K562 (cell line): ENCODE results near the gene SARS1. TPM values are rescaled to one million over a fixed set of nuclear protein-coding genes. Genes with fewer than 3 reads are reported as not detected.
A peak's percentile ranks its signal among the peaks of the same experiment; 100 is the strongest.

Source experiments
- ATF7 ChIP-seq: fragments of 450-650 bp; IDR thresholded peaks from 2 replicates; pipeline ENCODE4 v1.7.1; 2014; ENCODE audit warnings: mild to moderate bottlenecking, moderate library complexity
- BDP1 ChIP-seq: IDR thresholded peaks from 3 replicates; pipeline ENCODE4 v1.6.1; 2011; ENCODE audit not compliant: insufficient read length, insufficient read depth
- BHLHE40 ChIP-seq: IDR thresholded peaks from 2 replicates; pipeline ENCODE4 v1.6.1; 2011; ENCODE audit warnings: low read length, improper control_type of control experiment
- BRCA1 ChIP-seq, 2 experiments: fragments of 450-650 bp in 1 of 2; sonication (generic) in 1 of 2; formaldehyde crosslinking in 1 of 2; IDR thresholded peaks; 2 replicates each; pipeline versions ENCODE4 v1.5.0 to v1.6.1; 2017 to 2020; ENCODE audit warnings: mild to moderate bottlenecking in 1 of 2, missing genetic modification reagents in 1 of 2
- DIDO1 ChIP-seq: fragments of 450-650 bp; IDR thresholded peaks from 2 replicates; pipeline ENCODE4 v1.6.1; 2016; ENCODE audit warnings: low read depth, missing biosample characterization, missing genetic modification characterization
- GTF2E2 ChIP-seq: fragments of 200-800 bp; sonication (Bioruptor generic); IDR thresholded peaks from 2 replicates; pipeline ENCODE4 v1.6.1; 2016; ENCODE audit warnings: missing genetic modification characterization, missing compliant biosample characterization
- HDAC3 ChIP-seq: fragments of 450-650 bp; IDR thresholded peaks from 2 replicates; pipeline ENCODE4 v1.6.1; 2018; ENCODE audit warnings: borderline replicate concordance, mild to moderate bottlenecking, moderate library complexity; ENCODE audit not compliant: partially characterized antibody
- HSF4 ChIP-seq: fragments of 250-450 bp; sonication (Bioruptor Pico); IDR thresholded peaks from 2 replicates; pipeline ENCODE4 v2.1.2; 2022; ENCODE audit warnings: mild to moderate bottlenecking, moderate library complexity, borderline replicate concordance
- PHB ChIP-seq: fragments of 250-450 bp; sonication (Bioruptor Pico); IDR thresholded peaks from 2 replicates; pipeline ENCODE4 v1.5.0; 2021
- PHF21A ChIP-seq: fragments of 450-650 bp; IDR thresholded peaks from 2 replicates; pipeline ENCODE4 v1.6.1; 2017; ENCODE audit warnings: low read depth, borderline replicate concordance
- POLR3G ChIP-seq: IDR thresholded peaks from 2 replicates; pipeline ENCODE4 v1.6.1; 2011; ENCODE audit not compliant: insufficient read length, insufficient replicate concordance; ENCODE audit errors: extremely low read depth
- RAD51 ChIP-seq: fragments of 450-650 bp; IDR thresholded peaks from 2 replicates; pipeline ENCODE4 v1.7.1; 2016; ENCODE audit warnings: low read depth, mild to moderate bottlenecking, borderline replicate concordance
- ZNF146 ChIP-seq: IDR thresholded peaks from one replicate; pipeline ENCODE4 v1.6.1; 2018; ENCODE audit warnings: missing compliant biosample characterization; ENCODE audit not compliant: unreplicated experiment
- ZNF239 ChIP-seq: fragments of 250-450 bp; sonication (Bioruptor Pico); IDR thresholded peaks from 2 replicates; pipeline ENCODE4 v1.4.0; 2020; ENCODE audit warnings: mild to moderate bottlenecking
- ZNF668 ChIP-seq: fragments of 250-450 bp; sonication (Bioruptor Pico); IDR thresholded peaks from 2 replicates; pipeline ENCODE4 v1.8.0; 2022; ENCODE audit warnings: mild to moderate bottlenecking, inconsistent platforms
- polyA plus RNA-seq, 8 experiments: library from polyadenylated mRNA; depleted of rRNA in 4 of 8; stranded (reverse) in 5 of 8; unstranded in 3 of 8; fragments of >200 nt; fragmentation: Nextera tagmentation in 2 of 8; fragmentation: Illumina TruSeq in 1 of 8; extraction: Ambion mirVana in 2 of 8; extraction: Trizol in 1 of 8; gene quantifications; 2 replicates each; pipeline versions ENCODE4 v1.2.1 to v1.2.3, GENCODE V29; 2011 to 2014; ENCODE audit warnings: inconsistent platforms in 1 of 8, missing spikeins in 1 of 8
- total RNA-seq, 7 experiments: library from RNA; depleted of rRNA in 6 of 7; stranded (reverse); fragments of >200 nt in 6 of 7; fragmentation: Illumina TruSeq in 2 of 7; extraction: Trizol in 2 of 7; gene quantifications; 2 replicates each; pipeline versions ENCODE4 v1.2.1 to v1.2.3, GENCODE V29; 2011 to 2021; ENCODE audit warnings: low replicate concordance in 1 of 7
- TF ChIP-seq, protein P1 (sequence below): sonication (generic); formaldehyde crosslinking; IDR thresholded peaks from 2 replicates; pipeline ENCODE4 v1.8.0; 2023; ENCODE audit warnings: mild to moderate bottlenecking, missing genetic modification reagents
- TF ChIP-seq, protein P2 (sequence below): fragments of 450-650 bp; IDR thresholded peaks from 2 replicates; pipeline ENCODE4 v1.7.0; 2016; ENCODE audit warnings: borderline replicate concordance
- TF ChIP-seq, protein P3 (sequence below): conservative IDR thresholded peaks from 2 replicates; pipeline ENCODE4 v1.6.1; 2011; ENCODE audit warnings: low read depth, mild to moderate bottlenecking, low read length; ENCODE audit not compliant: control insufficient read depth

Gene SARS1
- total and polyA plus RNA-seq, 9 of the 15 experiments (the other 6 are each of a cell fraction or from before 2014, with no cell fraction given): 221 to 623 (median 254) TPM

DNA sequence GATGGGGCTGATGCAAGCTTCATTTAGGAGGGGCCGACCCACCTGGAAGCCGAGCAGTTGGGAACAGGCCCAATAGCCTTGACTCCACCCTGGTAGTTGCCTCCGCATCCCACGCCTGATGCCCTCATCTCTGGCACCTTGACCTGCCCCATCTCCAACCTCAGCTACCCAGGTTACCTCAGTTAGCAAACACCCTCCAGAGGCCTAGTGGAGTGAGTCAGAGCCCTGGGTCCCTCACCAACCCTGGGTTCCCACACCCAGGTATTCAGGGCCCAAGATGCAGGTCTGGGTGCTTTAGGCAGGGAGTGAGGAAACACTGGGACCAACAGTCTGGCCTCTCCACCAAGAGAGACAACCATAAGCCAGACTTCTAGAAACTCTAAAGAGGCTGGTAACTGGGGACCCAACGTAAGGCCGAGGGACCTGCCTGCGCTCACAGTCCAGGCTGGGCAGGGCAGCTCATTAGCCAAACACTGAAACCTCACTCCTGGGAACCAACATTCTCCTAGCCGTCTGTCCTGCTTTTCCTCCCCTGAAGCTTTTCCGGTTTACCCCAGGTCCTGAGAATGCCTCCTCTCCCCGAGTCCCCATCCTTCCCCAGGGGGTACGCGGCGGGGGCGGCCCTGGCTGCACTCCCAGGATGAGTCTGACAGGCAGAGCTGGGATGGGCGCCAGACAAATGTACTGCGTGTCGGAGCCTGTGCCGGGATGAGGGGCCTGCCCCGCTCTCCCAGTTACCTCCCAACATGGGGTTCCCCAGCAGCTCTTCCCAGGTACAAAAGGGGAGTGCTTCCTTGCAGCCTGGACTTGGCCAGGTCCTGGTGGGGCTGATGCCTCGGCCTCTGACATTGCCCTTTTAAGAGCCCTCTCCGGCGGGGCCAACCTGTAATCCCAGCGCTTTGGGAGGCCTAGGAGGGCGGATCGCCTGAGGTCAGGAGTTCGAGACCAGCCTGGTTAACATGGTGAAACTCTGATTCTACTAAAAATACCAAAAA lies 26.7 kb downstream of the SARS1 start (continued):
- TF ChIP-seq, protein P1, sequence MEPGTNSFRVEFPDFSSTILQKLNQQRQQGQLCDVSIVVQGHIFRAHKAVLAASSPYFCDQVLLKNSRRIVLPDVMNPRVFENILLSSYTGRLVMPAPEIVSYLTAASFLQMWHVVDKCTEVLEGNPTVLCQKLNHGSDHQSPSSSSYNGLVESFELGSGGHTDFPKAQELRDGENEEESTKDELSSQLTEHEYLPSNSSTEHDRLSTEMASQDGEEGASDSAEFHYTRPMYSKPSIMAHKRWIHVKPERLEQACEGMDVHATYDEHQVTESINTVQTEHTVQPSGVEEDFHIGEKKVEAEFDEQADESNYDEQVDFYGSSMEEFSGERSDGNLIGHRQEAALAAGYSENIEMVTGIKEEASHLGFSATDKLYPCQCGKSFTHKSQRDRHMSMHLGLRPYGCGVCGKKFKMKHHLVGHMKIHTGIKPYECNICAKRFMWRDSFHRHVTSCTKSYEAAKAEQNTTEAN (CRISPR knock-in tag): no peak
- TF ChIP-seq POLR3G (no peak), HDAC3 (no peak), GTF2E2 (tag) (no peak), HSF4 (CRISPR knock-in tag) (no peak), ZNF146 (no peak), PHF21A (no peak), ZNF668 (CRISPR knock-in tag) (no peak), DIDO1 (tag) (no peak), BDP1 (no peak), RAD51 (no peak), ATF7 (no peak), PHB (CRISPR knock-in tag) (0 out of 2 replicates have a peak, but pooled peaks have one; percentile 12), BHLHE40 (peak; percentile 14; the same call in 1 of the 2 replicates), BRCA1 (IDR thresholded peaks at IDR 0.05) (no peak), BRCA1 (CRISPR knock-in tag; IDR thresholded peaks at IDR 0.05) (no peak), ZNF239 (CRISPR knock-in tag) (no peak)
- TF ChIP-seq, protein P2, sequence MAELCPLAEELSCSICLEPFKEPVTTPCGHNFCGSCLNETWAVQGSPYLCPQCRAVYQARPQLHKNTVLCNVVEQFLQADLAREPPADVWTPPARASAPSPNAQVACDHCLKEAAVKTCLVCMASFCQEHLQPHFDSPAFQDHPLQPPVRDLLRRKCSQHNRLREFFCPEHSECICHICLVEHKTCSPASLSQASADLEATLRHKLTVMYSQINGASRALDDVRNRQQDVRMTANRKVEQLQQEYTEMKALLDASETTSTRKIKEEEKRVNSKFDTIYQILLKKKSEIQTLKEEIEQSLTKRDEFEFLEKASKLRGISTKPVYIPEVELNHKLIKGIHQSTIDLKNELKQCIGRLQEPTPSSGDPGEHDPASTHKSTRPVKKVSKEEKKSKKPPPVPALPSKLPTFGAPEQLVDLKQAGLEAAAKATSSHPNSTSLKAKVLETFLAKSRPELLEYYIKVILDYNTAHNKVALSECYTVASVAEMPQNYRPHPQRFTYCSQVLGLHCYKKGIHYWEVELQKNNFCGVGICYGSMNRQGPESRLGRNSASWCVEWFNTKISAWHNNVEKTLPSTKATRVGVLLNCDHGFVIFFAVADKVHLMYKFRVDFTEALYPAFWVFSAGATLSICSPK: no peak
- TF ChIP-seq, protein P3, sequence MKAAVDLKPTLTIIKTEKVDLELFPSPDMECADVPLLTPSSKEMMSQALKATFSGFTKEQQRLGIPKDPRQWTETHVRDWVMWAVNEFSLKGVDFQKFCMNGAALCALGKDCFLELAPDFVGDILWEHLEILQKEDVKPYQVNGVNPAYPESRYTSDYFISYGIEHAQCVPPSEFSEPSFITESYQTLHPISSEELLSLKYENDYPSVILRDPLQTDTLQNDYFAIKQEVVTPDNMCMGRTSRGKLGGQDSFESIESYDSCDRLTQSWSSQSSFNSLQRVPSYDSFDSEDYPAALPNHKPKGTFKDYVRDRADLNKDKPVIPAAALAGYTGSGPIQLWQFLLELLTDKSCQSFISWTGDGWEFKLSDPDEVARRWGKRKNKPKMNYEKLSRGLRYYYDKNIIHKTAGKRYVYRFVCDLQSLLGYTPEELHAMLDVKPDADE: no peak; the same call in 1 of the 2 replicates
